Esophagus muscularis mucosa (tissue), 4 donors: ENCODE data around the gene EPB42. TPM values are rescaled to one million over a fixed set of nuclear protein-coding genes. Genes with fewer than 3 reads are reported as not detected.

ENCODE experiments used
- DNase-seq: peaks from one replicate; pipeline ENCODE4 v3.0.0-alpha.2; 2017; ENCODE audit errors: extremely low spot score
- H3K27ac ChIP-seq, 4 donors: fragments of 200-600 bp; sonication (generic); replicated peaks in 1 of 4; 1 replicate in 3 of 4; 2 replicates in 1 of 4; pipeline ENCODE4 v1.5.1; 2016 to 2019; ENCODE audit warnings: mild to moderate bottlenecking in 1 of 4
- H3K27me3 ChIP-seq, 4 donors: fragments of 200-600 bp; sonication (generic); one replicate each; pipeline versions ENCODE4 v1.5.1 to v1.6.0; 2016 to 2019
- H3K36me3 ChIP-seq, 4 donors: fragments of 200-600 bp; sonication (generic); one replicate each; pipeline ENCODE4 v1.5.1; 2016 to 2019
- H3K4me1 ChIP-seq, 4 donors: fragments of 200-600 bp; sonication (generic); one replicate each; pipeline ENCODE4 v1.5.1; 2016 to 2019
- H3K4me3 ChIP-seq, 4 donors: fragments of 200-600 bp; sonication (generic); 1 replicate in 2 of 4; 2 replicates in 2 of 4; pipeline ENCODE4 v1.5.1; 2016 to 2019; ENCODE audit warnings: mild to moderate bottlenecking in 4 of 4, moderate library complexity in 1 of 4
- H3K9me3 ChIP-seq, 4 donors: fragments of 200-600 bp; sonication (generic); 1 replicate in 3 of 4; 2 replicates in 1 of 4; pipeline ENCODE4 v1.5.1; 2016 to 2019
- EP300 ChIP-seq: sonication (generic); formaldehyde crosslinking; IDR thresholded peaks from one replicate; pipeline ENCODE4 v1.6.1; 2017; ENCODE audit warnings: antibody characterized with exemption
- POLR2A ChIP-seq: fragments of 450-650 bp; IDR thresholded peaks from one replicate; pipeline ENCODE4 v1.6.1; 2017; ENCODE audit warnings: antibody characterized with exemption, moderate library complexity, mild to moderate bottlenecking, low read depth
- POLR2AphosphoS5 ChIP-seq, 2 donors: sonication (generic); formaldehyde crosslinking; IDR thresholded peaks; one replicate each; pipeline ENCODE4 v1.6.1; 2017; ENCODE audit warnings: antibody characterized with exemption in 2 of 2
- WGBS: methylation state at CpG from one replicate; pipeline ENCODE4 v1.1.5; 2018; 5-methylcytosine and 5-hydroxymethylcytosine counted together
- intact Hi-C: fragments of 100-400 bp; cut with DNase I; formaldehyde crosslinking; loops from one replicate; pipeline ENCODE4 v1.15.1; 2023
- total RNA-seq, 4 donors: library from RNA; depleted of rRNA; stranded (reverse); fragments of >200 nt; gene quantifications; one replicate each; pipeline versions ENCODE4 v1.1.0 to v1.2.1, GENCODE V29; 2016
- TF ChIP-seq, protein P1 (sequence below), 3 experiments: fragments of 200-600 bp in 2 of 3; fragments of 450-650 bp in 1 of 3; sonication (generic) in 2 of 3; IDR thresholded peaks; one replicate each; pipeline ENCODE4 v1.5.1; 2017 to 2019; ENCODE audit warnings: antibody characterized with exemption in 3 of 3, mild to moderate bottlenecking in 2 of 3, moderate library complexity in 1 of 3

Gene EPB42
- total RNA-seq, 4 donors from 2014 or later = 0.33 TPM; not detected in 3

DNA sequence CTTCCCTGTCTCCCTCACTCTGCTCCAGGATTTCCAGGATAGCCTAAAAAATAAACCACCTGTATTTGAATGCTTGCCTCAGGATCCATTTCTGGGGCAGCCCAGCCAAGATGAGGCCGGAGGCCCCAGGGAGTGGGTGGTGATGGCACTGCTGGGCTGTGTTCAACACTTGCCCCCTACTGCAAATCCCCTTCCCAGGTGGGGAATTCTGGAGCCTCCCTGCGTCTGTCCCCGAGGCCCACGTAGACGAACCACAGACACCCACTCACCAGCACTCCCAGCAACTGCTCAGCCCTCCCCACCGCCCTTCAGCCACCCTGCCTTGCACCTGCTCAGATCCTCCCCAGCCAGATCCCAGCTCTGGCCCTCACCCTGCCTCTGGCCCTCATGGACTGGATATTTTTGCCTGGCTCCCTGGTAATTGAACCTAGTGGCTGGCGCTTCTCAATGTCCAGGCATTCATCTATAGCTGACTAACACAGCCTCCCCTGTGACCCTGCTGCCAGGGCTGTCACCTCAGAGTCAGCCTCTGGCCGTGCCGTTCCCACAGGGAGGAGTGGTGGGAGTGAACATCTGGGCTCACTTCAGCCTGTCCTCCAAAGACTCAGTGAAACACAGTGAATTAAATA, 17.1 kb upstream of the EPB42 start:
- peaks cover 0 to 23% (median 0%) of the 10 kb centered on the region in 4 donors for H3K27me3 ChIP-seq
- 75% methylated on average over 7 of the region's 9 CpGs for WGBS
- H3K4me1 ChIP-seq = peaks cover 0 to 6% (median 3%) of the 10 kb centered on the region in 4 donors
- no peak overlapping the region for H3K4me3 ChIP-seq
- DNase-seq = no peak
- TF ChIP-seq, protein P1, sequence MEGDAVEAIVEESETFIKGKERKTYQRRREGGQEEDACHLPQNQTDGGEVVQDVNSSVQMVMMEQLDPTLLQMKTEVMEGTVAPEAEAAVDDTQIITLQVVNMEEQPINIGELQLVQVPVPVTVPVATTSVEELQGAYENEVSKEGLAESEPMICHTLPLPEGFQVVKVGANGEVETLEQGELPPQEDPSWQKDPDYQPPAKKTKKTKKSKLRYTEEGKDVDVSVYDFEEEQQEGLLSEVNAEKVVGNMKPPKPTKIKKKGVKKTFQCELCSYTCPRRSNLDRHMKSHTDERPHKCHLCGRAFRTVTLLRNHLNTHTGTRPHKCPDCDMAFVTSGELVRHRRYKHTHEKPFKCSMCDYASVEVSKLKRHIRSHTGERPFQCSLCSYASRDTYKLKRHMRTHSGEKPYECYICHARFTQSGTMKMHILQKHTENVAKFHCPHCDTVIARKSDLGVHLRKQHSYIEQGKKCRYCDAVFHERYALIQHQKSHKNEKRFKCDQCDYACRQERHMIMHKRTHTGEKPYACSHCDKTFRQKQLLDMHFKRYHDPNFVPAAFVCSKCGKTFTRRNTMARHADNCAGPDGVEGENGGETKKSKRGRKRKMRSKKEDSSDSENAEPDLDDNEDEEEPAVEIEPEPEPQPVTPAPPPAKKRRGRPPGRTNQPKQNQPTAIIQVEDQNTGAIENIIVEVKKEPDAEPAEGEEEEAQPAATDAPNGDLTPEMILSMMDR (IDR thresholded peaks at IDR 0.05) = no peak
- TF ChIP-seq EP300 (no peak), POLR2AphosphoS5 (IDR thresholded peaks at IDR 0.05) (no peak), POLR2A (no peak)
- intact Hi-C loops = no loop called here
- H3K9me3 ChIP-seq = no peaks in the 10 kb centered on the region
- no peaks in the 10 kb centered on the region for H3K36me3 ChIP-seq
- H3K27ac ChIP-seq = no peak overlapping the region

DNA sequence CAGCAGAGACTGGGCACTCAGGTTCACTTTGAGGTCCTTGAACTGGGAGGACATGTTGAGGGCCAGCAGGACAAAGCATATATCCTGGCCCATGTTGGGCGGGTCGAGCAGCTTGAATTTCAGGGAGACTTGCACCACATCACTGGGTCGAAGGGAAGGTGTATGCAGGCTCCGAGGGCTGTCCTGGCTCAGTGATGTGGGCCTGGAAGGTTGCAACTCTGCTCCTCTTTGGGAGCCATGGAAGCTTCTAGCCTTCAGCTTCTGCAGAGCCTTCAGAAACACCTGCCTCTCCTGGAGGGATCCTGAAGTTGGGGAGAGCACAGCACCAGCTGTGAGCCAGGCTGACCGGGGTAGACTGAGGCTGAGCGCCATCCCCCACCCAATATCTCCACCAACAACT, 14.7 kb upstream of the EPB42 start:
- TF ChIP-seq, protein P1 (IDR thresholded peaks at IDR 0.05) = no peak
- TF ChIP-seq EP300 (no peak), POLR2AphosphoS5 (IDR thresholded peaks at IDR 0.05) (no peak), POLR2A (no peak)
- Histone ChIP-seq H3K9me3 (no peaks in the 10 kb centered on the region), H3K27me3 (peaks cover 0 to 23% (median 0%) of the 10 kb centered on the region in 4 donors), H3K4me3 (no peak overlapping the region), H3K4me1 (peaks cover 0 to 5% (median under 1%) of the 10 kb centered on the region in 4 donors), H3K36me3 (no peaks in the 10 kb centered on the region), H3K27ac (no peak overlapping the region)
- intact Hi-C loops = no loop called here
- no peak for DNase-seq
- 95% methylated on average over 6 of the region's 6 CpGs for WGBS

DNA sequence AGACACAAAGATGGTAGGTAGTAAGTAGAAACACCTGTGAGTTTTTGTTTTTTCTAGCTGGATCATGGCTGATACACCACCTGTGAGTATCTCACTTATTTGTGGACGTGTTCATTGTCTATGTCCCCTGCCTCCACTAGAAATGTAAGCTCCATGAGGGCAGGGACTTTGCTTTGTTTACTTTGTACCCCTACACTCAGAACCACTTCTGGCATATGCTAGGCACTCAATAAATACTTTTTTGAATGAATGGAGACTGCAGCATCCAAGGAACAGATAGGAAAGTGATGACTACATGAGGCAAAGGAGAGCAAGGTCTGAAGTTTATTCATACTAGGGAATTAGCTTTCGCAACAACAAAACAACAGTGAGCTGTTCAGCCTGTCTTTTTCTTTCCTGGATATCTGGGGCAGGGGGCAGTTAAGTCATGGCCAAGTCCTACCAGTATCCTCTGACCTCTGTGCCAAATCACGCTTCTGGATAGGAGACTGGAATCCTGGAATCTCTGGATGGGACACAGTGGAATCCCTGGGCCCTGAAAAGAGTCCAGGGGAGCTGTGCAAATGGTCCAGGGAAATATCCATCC, 11.6 kb upstream of the EPB42 start:
- intact Hi-C loops = no loop called here
- TF ChIP-seq, protein P1 (IDR thresholded peaks at IDR 0.05) = no peak
- WGBS = 87% methylated on average over 3 of the region's 3 CpGs

DNA sequence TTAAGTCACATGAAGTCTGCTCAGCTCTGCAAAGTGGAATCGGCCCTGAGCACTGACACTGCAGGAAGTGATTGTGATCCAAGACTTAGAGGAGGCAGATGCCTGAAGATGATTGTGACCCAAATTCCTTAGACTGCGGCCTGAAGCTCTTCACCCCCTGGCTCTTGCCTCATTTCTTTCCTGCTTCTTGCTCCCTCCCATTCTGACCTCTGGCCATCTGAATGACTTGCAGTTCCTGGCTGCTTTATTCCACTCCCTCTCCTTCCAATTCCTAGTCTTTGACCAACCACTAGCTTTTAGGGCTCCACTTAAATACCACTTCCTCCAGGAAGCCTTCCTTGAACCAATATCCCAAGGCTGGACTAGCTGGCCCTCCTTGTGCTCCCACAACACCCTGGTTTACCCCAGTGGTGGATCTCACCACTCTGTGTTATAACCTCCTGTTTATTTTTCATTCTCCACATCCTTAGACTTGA, 9.9 kb upstream of the EPB42 start:
- intact Hi-C loops = no loop called here
- Histone ChIP-seq H3K36me3 (no peaks in the 10 kb centered on the region), H3K4me1 (peaks cover 0 to 5% (median 0%) of the 10 kb centered on the region in 4 donors), H3K27ac (peak overlapping the region; percentile 41 to 63 (median 44)), H3K9me3 (no peaks in the 10 kb centered on the region), H3K4me3 (no peak overlapping the region), H3K27me3 (peaks cover 0 to 6% (median 2%) of the 10 kb centered on the region in 4 donors)
- WGBS = 58% methylated on average over 2 of the region's 2 CpGs
- TF ChIP-seq POLR2AphosphoS5 (IDR thresholded peaks at IDR 0.05) (peak; percentile 17 to 47), EP300 (no peak), POLR2A (no peak)
- TF ChIP-seq, protein P1 (IDR thresholded peaks at IDR 0.05) = no peak
- no peak for DNase-seq

More for the DNA sequence above, 11.6 kb upstream of the EPB42 start:
- H3K9me3 ChIP-seq = no peaks in the 10 kb centered on the region
- no peak overlapping the region for H3K4me3 ChIP-seq
- H3K36me3 ChIP-seq = no peaks in the 10 kb centered on the region
- peaks cover 0 to 6% (median 2%) of the 10 kb centered on the region in 4 donors for H3K27me3 ChIP-seq
- H3K4me1 ChIP-seq = peaks cover 0 to 5% (median 0%) of the 10 kb centered on the region in 4 donors
- DNase-seq = no peak
- H3K27ac ChIP-seq = no peak overlapping the region
